ENCODE data around the gene ALOX15. TPM values are rescaled to one million over a fixed set of nuclear protein-coding genes. Genes with fewer than 3 reads are reported as not detected.

ALOX15 gene
- total and polyA plus RNA-seq, 7 donors, result 0.10 to 0.36 TPM; not detected in 5

GRCh38 chr17:4673986-4674684 is 32.7 kb upstream of the ALOX15 start:
- ATAC-seq, result peak in 1 of 4 donors; percentile 49
- TF ChIP-seq, protein P1, sequence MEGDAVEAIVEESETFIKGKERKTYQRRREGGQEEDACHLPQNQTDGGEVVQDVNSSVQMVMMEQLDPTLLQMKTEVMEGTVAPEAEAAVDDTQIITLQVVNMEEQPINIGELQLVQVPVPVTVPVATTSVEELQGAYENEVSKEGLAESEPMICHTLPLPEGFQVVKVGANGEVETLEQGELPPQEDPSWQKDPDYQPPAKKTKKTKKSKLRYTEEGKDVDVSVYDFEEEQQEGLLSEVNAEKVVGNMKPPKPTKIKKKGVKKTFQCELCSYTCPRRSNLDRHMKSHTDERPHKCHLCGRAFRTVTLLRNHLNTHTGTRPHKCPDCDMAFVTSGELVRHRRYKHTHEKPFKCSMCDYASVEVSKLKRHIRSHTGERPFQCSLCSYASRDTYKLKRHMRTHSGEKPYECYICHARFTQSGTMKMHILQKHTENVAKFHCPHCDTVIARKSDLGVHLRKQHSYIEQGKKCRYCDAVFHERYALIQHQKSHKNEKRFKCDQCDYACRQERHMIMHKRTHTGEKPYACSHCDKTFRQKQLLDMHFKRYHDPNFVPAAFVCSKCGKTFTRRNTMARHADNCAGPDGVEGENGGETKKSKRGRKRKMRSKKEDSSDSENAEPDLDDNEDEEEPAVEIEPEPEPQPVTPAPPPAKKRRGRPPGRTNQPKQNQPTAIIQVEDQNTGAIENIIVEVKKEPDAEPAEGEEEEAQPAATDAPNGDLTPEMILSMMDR (IDR thresholded peaks at IDR 0.05), result no peak
- DNase-seq, result no peak
- intact Hi-C loops (cut with DNase I), result no loop called here
- Histone ChIP-seq H3K36me3 (ENCODE audit: insufficient read depth in 1 of 2, low read depth in 1 of 2) (peaks cover 0 to 84% of the 10 kb centered on the region in 2 donors), H3K4me3 (no peak overlapping the region), H3K9me3 (no peaks in the 10 kb centered on the region), H3K27ac (no peak overlapping the region), H3K4me1 (no peaks in the 10 kb centered on the region), H3K27me3 (ENCODE audit: insufficient read depth in 3 of 3, low read length in 2 of 3) (no peaks in the 10 kb centered on the region)
- 74 to 83% (median 74%) methylated on average over 26 to 27 of the region's 27 CpGs for WGBS, 3 donors

- peak in 1 of 4 donors; percentile 28 for ATAC-seq
- DNase-seq, result no peak
- Histone ChIP-seq H3K27ac (no peak overlapping the region), H3K9me3 (no peaks in the 10 kb centered on the region), H3K36me3 (ENCODE audit: insufficient read depth in 1 of 2, low read depth in 1 of 2) (peaks cover 0 to 76% of the 10 kb centered on the region in 2 donors), H3K27me3 (ENCODE audit: insufficient read depth in 3 of 3, low read length in 2 of 3) (no peaks in the 10 kb centered on the region), H3K4me1 (no peaks in the 10 kb centered on the region), H3K4me3 (no peak overlapping the region)
- 91 to 95% (median 91%) methylated on average over 10 to 11 of the region's 11 CpGs for WGBS, 3 donors
- intact Hi-C loops (cut with DNase I), result no loop called here
- TF ChIP-seq, protein P1 (IDR thresholded peaks at IDR 0.05), result no peak
Observed at GRCh38 chr17:4673169-4673568, 31.7 kb upstream of the ALOX15 start.

GRCh38 chr17:4672751-4673150 is 31.3 kb upstream of the ALOX15 start:
- intact Hi-C loops (cut with DNase I), result no loop called here
- H3K4me1 ChIP-seq, result no peaks in the 10 kb centered on the region
- H3K9me3 ChIP-seq, result no peaks in the 10 kb centered on the region
- no peak overlapping the region for H3K4me3 ChIP-seq
- ATAC-seq (no peak), DNase-seq (no peak)
- H3K27me3 ChIP-seq (ENCODE audit: insufficient read depth in 3 of 3, low read length in 2 of 3), result no peaks in the 10 kb centered on the region
- WGBS, 3 donors, result 87 to 88% (median 88%) methylated on average over 8 of the region's 8 CpGs
- peaks cover 0 to 71% of the 10 kb centered on the region in 2 donors for H3K36me3 ChIP-seq (ENCODE audit: insufficient read depth in 1 of 2, low read depth in 1 of 2)
- H3K27ac ChIP-seq, result no peak overlapping the region
- TF ChIP-seq, protein P1 (IDR thresholded peaks at IDR 0.05), result no peak

DNA sequence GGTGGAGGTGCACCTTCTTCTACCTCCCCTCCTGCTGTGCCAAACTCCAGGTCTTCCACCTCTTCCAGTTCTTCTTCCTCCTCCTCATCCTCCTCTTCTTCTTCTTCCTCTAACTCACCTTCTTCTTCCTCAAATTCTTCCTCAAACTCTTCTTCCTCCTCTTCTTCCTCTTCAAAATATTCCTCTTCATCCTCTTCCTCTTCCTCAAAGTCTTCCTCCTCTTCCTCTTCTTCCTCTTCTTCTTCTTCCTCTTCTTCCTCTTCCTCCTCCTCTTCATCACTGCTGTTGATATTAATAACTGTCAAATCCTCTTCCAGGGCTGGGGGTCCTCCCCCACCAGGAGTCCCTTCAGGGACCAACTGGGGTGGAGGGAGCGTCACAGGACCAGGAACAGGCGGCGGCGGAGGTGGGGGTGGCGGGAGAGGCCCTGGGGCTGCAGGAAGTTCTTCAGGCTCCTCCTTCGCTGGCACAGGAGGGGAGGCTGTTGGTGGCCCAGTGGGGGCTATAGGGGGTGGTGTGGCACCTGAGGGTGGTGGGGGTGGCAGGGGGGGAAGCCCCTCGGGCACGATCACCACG is 30.7 kb upstream of the ALOX15 start:
- H3K36me3 ChIP-seq (ENCODE audit: insufficient read depth in 1 of 2, low read depth in 1 of 2), result peaks cover 0 to 65% of the 10 kb centered on the region in 2 donors
- DNase-seq, result no peak
- no peak for ATAC-seq
- intact Hi-C loops (cut with DNase I), result no loop called here
- 90 to 96% (median 92%) methylated on average over 9 of the region's 9 CpGs for WGBS, 3 donors
- H3K4me3 ChIP-seq, result no peak overlapping the region
- H3K27me3 ChIP-seq (ENCODE audit: insufficient read depth in 3 of 3, low read length in 2 of 3), result no peaks in the 10 kb centered on the region
- TF ChIP-seq, protein P1 (IDR thresholded peaks at IDR 0.05), result no peak
- H3K27ac ChIP-seq, result no peak overlapping the region
- H3K4me1 ChIP-seq, result no peaks in the 10 kb centered on the region
- no peaks in the 10 kb centered on the region for H3K9me3 ChIP-seq

All from psoas muscle (tissue), 8 donors.